ENCODE results near the gene PLIN1. TPM values are rescaled to one million over a fixed set of nuclear protein-coding genes. Genes with fewer than 3 reads are reported as not detected.

Gene PLIN1
- total RNA-seq, 1 experiment from 2014 or later, result 0.09 TPM

- Histone ChIP-seq H3K9ac (ENCODE audit: extremely low read depth, insufficient read length, low read length) (no peak overlapping the region), H4K91ac (ENCODE audit: insufficient read length, low read depth, low read length) (no peak overlapping the region), H3K27me3 (ENCODE audit: insufficient read depth, low read length) (no peaks in the 10 kb centered on the region; the same call in 1 of the 2 replicates), H3T11ph (ENCODE audit: low read length) (no peak overlapping the region), H2BK20ac (ENCODE audit: low read depth, low read length, poor library complexity, severe bottlenecking) (no peak overlapping the region), H3K79me1 (ENCODE audit: insufficient read depth, low read depth, low read length, poor library complexity, severe bottlenecking) (no peaks in the 10 kb centered on the region), H3K4ac (ENCODE audit: low read depth, low read length) (no peak overlapping the region), H2BK5ac (ENCODE audit: insufficient read length, low read length) (no peak overlapping the region), H4K5ac (ENCODE audit: insufficient read length, low read depth, low read length) (no peak overlapping the region), H4K8ac (replicated peaks; ENCODE audit: insufficient read length, low read depth, low read length) (no peak overlapping the region), H2BK15ac (ENCODE audit: low read depth, low read length) (no peak overlapping the region), H3K18ac (ENCODE audit: insufficient read length, low read depth, low read length) (no peak overlapping the region), H2AK5ac (ENCODE audit: insufficient read length, low read length) (no peak overlapping the region), H3K4me2 (ENCODE audit: insufficient read depth, insufficient read length, low read length) (no peak overlapping the region), H4K20me1 (ENCODE audit: control insufficient read depth, insufficient read depth, insufficient read length) (no peaks in the 10 kb centered on the region), H3K14ac (ENCODE audit: insufficient read depth, low read length) (no peak overlapping the region), H3K79me2 (ENCODE audit: insufficient read depth, low read length) (no peaks in the 10 kb centered on the region), H3K9me3 (ENCODE audit: control insufficient read depth, low read depth, low read length) (no peaks in the 10 kb centered on the region), H2BK120ac (ENCODE audit: low read depth, low read length, poor library complexity, severe bottlenecking) (no peak overlapping the region), H3K23ac (ENCODE audit: insufficient read length, low read depth, low read length) (no peak overlapping the region), H3K27ac (ENCODE audit: insufficient read length, low read depth, low read length) (no peak overlapping the region), H2AFZ (ENCODE audit: low read length) (no peak overlapping the region), H2BK12ac (ENCODE audit: insufficient read length, low read depth, low read length) (no peak overlapping the region), H3K23me2 (ENCODE audit: insufficient read length, low read depth, low read length, poor library complexity, severe bottlenecking) (peaks cover 6% of the 10 kb centered on the region), H3K4me1 (ENCODE audit: insufficient read depth, low read length) (no peaks in the 10 kb centered on the region), H3K56ac (ENCODE audit: insufficient read length, low read depth, low read length) (no peak overlapping the region)
- Mint-ChIP-seq H3K27ac (no peak overlapping the region), H3K27me3 (ENCODE audit: low read depth) (peaks cover 37% of the 10 kb centered on the region), H3K4me1 (peaks cover 6 to 15% of the 10 kb centered on the region in 2 experiments), H3K36me3 (ENCODE audit: insufficient read depth in 1 of 3, low read depth in 3 of 3) (peaks cover 4 to 6% (median 5%) of the 10 kb centered on the region in 3 experiments), H3K9me3 (no peaks in the 10 kb centered on the region), H3K4me3 (no peak overlapping the region)
- no peak for TF ChIP-seq CTCF (conservative IDR thresholded peaks at IDR 0.05)
- no CpG with 5 or more reads among the region's 5 CpGs for WGBS (ENCODE audit: extremely low coverage, insufficient read length, low lambda C conversion rate)
- DNase-seq, result no peak
Observed at GRCh38 chr15:89657686-89658200, 21.4 kb downstream of the PLIN1 start.
